ENCODE data around the gene ST3GAL6. TPM values are rescaled to one million over a fixed set of nuclear protein-coding genes. Genes with fewer than 3 reads are reported as not detected.

ST3GAL6 gene
- total RNA-seq, 5 donors from 2014 or later (not counting 1 experiment from before 2014, with no cell fraction given): 0.55 to 1.0 (median 0.55) TPM; not detected in 2

DNA sequence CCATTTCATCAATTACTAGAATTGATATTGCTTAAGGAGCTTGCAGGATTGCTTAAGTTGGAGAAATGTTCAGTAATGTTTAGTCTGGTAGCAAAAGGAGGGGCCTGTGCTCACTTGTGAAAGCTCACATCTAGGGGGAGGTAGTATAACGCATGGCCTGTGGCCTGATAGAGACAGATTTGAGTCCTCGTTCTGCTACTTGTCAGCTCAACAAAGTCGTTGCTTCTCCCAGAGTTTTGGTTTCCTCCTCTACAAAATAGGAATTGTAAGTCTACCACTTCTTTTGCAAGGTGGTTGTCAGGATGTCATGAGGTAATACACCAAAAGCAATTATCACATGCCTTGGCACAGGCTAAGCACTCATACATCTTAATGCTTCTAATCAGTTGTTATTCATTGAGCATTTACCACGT lies 1.3 kb downstream of the ST3GAL6 start:
- DNase-seq: no peak
- Mint-ChIP-seq H3K27ac (no peak overlapping the region), H3K4me1 (no peaks in the 10 kb centered on the region), H3K36me3 (no peaks in the 10 kb centered on the region), H3K27me3 (peaks cover 5 to 6% of the 10 kb centered on the region in 2 donors), H3K9me3 (no peaks in the 10 kb centered on the region), H3K4me3 (no peak overlapping the region)
- Histone ChIP-seq H3K4me1 (ENCODE audit: control insufficient read depth in 1 of 2, extremely low read depth in 1 of 2, insufficient read depth in 2 of 2, low read length in 2 of 2) (peaks cover 0 to 5% of the 10 kb centered on the region in 2 experiments), H3K27ac (ENCODE audit: low read length) (no peak overlapping the region), H3K4me3 (ENCODE audit: control insufficient read depth in 1 of 2, extremely low read depth in 1 of 2, low read length in 1 of 2) (no peak overlapping the region), H3K9me3 (no peaks in the 10 kb centered on the region), H3K36me3 (ENCODE audit: control insufficient read depth in 2 of 2, extremely low read depth in 1 of 2, insufficient read depth in 1 of 2, low read length in 1 of 2) (no peaks in the 10 kb centered on the region), H3K27me3 (replicated peaks in 1 of 2; ENCODE audit: control insufficient read depth in 2 of 2, extremely low read depth in 1 of 2, insufficient read depth in 2 of 2, low read length in 1 of 2) (peaks cover 0 to 2% of the 10 kb centered on the region in 2 experiments)
- WGBS (ENCODE audit: insufficient coverage): no CpG with 5 or more reads among the region's 4 CpGs
- ATAC-seq (replicated peaks in 1 of 4): no peak
- ChIA-PET POLR2A (no interaction called here), CTCF (no interaction called here)

GRCh38 chr3:98765721-98766120 lies 2.6 kb downstream of the ST3GAL6 start:
- H3K36me3 Mint-ChIP-seq: no peaks in the 10 kb centered on the region
- peaks cover 5 to 6% of the 10 kb centered on the region in 2 donors for H3K27me3 Mint-ChIP-seq
- no peak overlapping the region for H3K27ac ChIP-seq (ENCODE audit: low read length)
- DNase-seq (no peak), ATAC-seq (replicated peaks in 1 of 4) (no peak)
- CTCF ChIA-PET: no interaction called here
- peaks cover 0 to 5% of the 10 kb centered on the region in 2 experiments for H3K4me1 ChIP-seq (ENCODE audit: control insufficient read depth in 1 of 2, extremely low read depth in 1 of 2, insufficient read depth in 2 of 2, low read length in 2 of 2)
- H3K36me3 ChIP-seq (ENCODE audit: control insufficient read depth in 2 of 2, extremely low read depth in 1 of 2, insufficient read depth in 1 of 2, low read length in 1 of 2): no peaks in the 10 kb centered on the region
- H3K27me3 ChIP-seq (replicated peaks in 1 of 2; ENCODE audit: control insufficient read depth in 2 of 2, extremely low read depth in 1 of 2, insufficient read depth in 2 of 2, low read length in 1 of 2): peaks cover 0 to 2% of the 10 kb centered on the region in 2 experiments
- no peak overlapping the region for H3K4me3 ChIP-seq (ENCODE audit: control insufficient read depth in 1 of 2, extremely low read depth in 1 of 2, low read length in 1 of 2)
- H3K9me3 ChIP-seq: no peaks in the 10 kb centered on the region
- 100% methylated on average over 1 of the region's 4 CpGs for WGBS (ENCODE audit: insufficient coverage)
- H3K4me3 Mint-ChIP-seq: no peak overlapping the region
- POLR2A ChIA-PET: no interaction called here
- H3K27ac Mint-ChIP-seq: no peak overlapping the region
- peaks cover 0 to 6% (median 0%) of the 10 kb centered on the region in 3 donors for H3K4me1 Mint-ChIP-seq
- no peaks in the 10 kb centered on the region for H3K9me3 Mint-ChIP-seq

GRCh38 chr3:98766924-98767323 lies 3.8 kb downstream of the ST3GAL6 start:
- no peaks in the 10 kb centered on the region for H3K36me3 ChIP-seq (ENCODE audit: control insufficient read depth in 2 of 2, extremely low read depth in 1 of 2, insufficient read depth in 1 of 2, low read length in 1 of 2)
- no peak overlapping the region for H3K4me3 Mint-ChIP-seq
- no peaks in the 10 kb centered on the region for H3K9me3 Mint-ChIP-seq
- no peaks in the 10 kb centered on the region for H3K9me3 ChIP-seq
- DNase-seq (no peak), ATAC-seq (replicated peaks in 1 of 4) (no peak)
- peaks cover 0 to 2% of the 10 kb centered on the region in 2 experiments for H3K27me3 ChIP-seq (replicated peaks in 1 of 2; ENCODE audit: control insufficient read depth in 2 of 2, extremely low read depth in 1 of 2, insufficient read depth in 2 of 2, low read length in 1 of 2)
- peaks cover 2 to 5% of the 10 kb centered on the region in 2 donors for H3K27me3 Mint-ChIP-seq
- POLR2A ChIA-PET: no interaction called here
- H3K4me3 ChIP-seq (ENCODE audit: control insufficient read depth in 1 of 2, extremely low read depth in 1 of 2, low read length in 1 of 2): no peak overlapping the region
- no peak overlapping the region for H3K27ac Mint-ChIP-seq
- CTCF ChIA-PET: no interaction called here
- H3K36me3 Mint-ChIP-seq: no peaks in the 10 kb centered on the region
- H3K4me1 ChIP-seq (ENCODE audit: control insufficient read depth in 1 of 2, extremely low read depth in 1 of 2, insufficient read depth in 2 of 2, low read length in 2 of 2): peaks cover 0 to under 1% of the 10 kb centered on the region in 2 experiments
- H3K27ac ChIP-seq (ENCODE audit: low read length): no peak overlapping the region
- H3K4me1 Mint-ChIP-seq: peaks cover 0 to 6% (median 0%) of the 10 kb centered on the region in 3 donors

DNA sequence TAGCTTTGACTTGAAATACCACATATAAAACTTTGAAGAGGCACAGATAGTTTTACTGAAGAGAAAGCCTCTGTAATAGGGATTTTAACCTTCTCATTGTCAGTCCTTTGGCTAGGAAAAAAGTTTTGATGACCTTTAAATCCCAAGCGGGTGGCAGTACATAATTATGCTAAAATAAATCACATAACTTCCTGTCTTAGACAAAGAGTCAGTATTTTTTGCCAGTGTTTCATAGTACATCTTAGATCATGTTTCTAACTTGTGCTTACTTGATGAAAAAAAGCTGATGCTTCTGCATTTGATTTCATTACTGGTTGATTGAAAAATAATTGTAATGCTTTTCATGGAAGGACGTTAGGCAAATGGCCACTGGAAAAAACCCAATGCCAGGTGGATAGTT lies 5.8 kb downstream of the ST3GAL6 start:
- no peaks in the 10 kb centered on the region for H3K36me3 Mint-ChIP-seq
- Histone ChIP-seq H3K9me3 (no peaks in the 10 kb centered on the region), H3K27me3 (replicated peaks in 1 of 2; ENCODE audit: control insufficient read depth in 2 of 2, extremely low read depth in 1 of 2, insufficient read depth in 2 of 2, low read length in 1 of 2) (no peaks in the 10 kb centered on the region), H3K4me3 (ENCODE audit: control insufficient read depth in 1 of 2, extremely low read depth in 1 of 2, low read length in 1 of 2) (no peak overlapping the region), H3K36me3 (ENCODE audit: control insufficient read depth in 2 of 2, extremely low read depth in 1 of 2, insufficient read depth in 1 of 2, low read length in 1 of 2) (no peaks in the 10 kb centered on the region), H3K4me1 (ENCODE audit: control insufficient read depth in 1 of 2, extremely low read depth in 1 of 2, insufficient read depth in 2 of 2, low read length in 2 of 2) (no peaks in the 10 kb centered on the region), H3K27ac (ENCODE audit: low read length) (no peak overlapping the region)
- H3K4me3 Mint-ChIP-seq: no peak overlapping the region
- ATAC-seq (replicated peaks in 1 of 4) (no peak), DNase-seq (no peak)
- no peaks in the 10 kb centered on the region for H3K27me3 Mint-ChIP-seq
- WGBS (ENCODE audit: insufficient coverage): 60% methylated on average over 1 of the region's 2 CpGs
- no peak overlapping the region for H3K27ac Mint-ChIP-seq
- ChIA-PET POLR2A (no interaction called here), CTCF (no interaction called here)
- no peaks in the 10 kb centered on the region for H3K9me3 Mint-ChIP-seq
- peaks cover 0 to 6% (median 0%) of the 10 kb centered on the region in 3 donors for H3K4me1 Mint-ChIP-seq

DNA sequence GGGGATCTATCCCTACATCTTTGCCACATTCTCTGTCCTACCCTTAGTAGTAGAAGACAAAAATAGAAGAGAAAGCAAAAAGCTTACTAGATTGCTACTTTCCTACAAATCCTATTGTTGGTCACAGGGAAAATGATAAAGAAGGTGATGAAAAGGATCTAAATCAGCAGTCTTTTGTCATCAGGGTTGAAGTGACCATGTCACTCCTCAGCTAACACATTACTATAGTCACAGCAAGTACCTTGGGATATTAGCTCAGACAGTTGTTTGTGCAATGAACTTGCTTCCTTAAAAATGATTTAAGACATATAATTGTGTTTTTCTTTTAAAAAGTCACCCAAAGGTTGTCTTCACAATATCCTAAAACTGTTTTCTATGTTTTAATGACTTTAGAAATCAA lies 6.3 kb downstream of the ST3GAL6 start:
- H3K4me3 Mint-ChIP-seq: no peak overlapping the region
- H3K4me1 Mint-ChIP-seq: peaks cover 0 to 6% (median 0%) of the 10 kb centered on the region in 3 donors
- CTCF ChIA-PET: no interaction called here
- peaks cover under 1 to 3% of the 10 kb centered on the region in 2 donors for H3K27me3 Mint-ChIP-seq
- ATAC-seq (replicated peaks in 1 of 4) (no peak), DNase-seq (no peak)
- POLR2A ChIA-PET: no interaction called here
- Histone ChIP-seq H3K9me3 (no peaks in the 10 kb centered on the region), H3K27ac (ENCODE audit: low read length) (no peak overlapping the region), H3K4me3 (ENCODE audit: control insufficient read depth in 1 of 2, extremely low read depth in 1 of 2, low read length in 1 of 2) (no peak overlapping the region), H3K27me3 (replicated peaks in 1 of 2; ENCODE audit: control insufficient read depth in 2 of 2, extremely low read depth in 1 of 2, insufficient read depth in 2 of 2, low read length in 1 of 2) (no peaks in the 10 kb centered on the region), H3K4me1 (ENCODE audit: control insufficient read depth in 1 of 2, extremely low read depth in 1 of 2, insufficient read depth in 2 of 2, low read length in 2 of 2) (no peaks in the 10 kb centered on the region), H3K36me3 (ENCODE audit: control insufficient read depth in 2 of 2, extremely low read depth in 1 of 2, insufficient read depth in 1 of 2, low read length in 1 of 2) (no peaks in the 10 kb centered on the region)
- H3K36me3 Mint-ChIP-seq: no peaks in the 10 kb centered on the region
- H3K9me3 Mint-ChIP-seq: no peaks in the 10 kb centered on the region
- no peak overlapping the region for H3K27ac Mint-ChIP-seq

DNA sequence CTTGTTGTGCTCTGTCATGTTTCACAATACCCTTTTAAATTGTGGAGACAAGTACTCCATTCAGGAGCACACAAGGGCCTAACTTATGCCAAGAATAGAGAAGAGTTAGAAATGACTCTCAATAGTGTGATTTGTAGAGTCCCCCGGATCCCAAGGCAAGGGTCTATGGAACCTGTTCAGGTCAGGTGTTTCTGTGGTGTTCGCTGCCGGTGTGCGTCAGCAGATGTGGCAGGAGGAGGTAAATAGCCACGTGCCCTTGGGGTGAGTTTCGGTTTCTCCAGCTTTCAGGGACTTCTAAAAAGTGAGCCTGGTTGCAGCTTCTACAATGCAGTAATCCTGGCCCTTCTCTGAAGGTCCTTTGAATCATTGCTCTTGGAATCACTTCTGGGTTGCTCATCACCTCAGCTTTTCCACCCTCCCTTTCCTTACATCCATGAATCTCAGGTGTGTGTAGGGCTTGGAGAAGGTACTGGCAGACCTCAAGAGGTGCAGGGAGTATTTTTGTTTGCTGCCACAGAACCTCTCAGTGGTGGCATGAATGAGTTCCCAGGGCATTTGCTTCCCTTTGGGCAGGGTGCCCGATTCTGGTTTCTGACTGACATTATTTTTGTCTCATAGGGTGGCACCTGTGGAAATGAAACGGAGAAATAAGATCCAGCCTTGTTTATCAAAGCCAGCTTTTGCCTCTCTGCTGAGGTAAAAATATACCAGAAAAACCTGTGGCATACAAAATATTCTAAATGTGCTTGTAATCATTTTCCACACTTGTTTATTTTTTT lies 7.3 kb downstream of the ST3GAL6 start:
- no peaks in the 10 kb centered on the region for H3K27me3 ChIP-seq (replicated peaks in 1 of 2; ENCODE audit: control insufficient read depth in 2 of 2, extremely low read depth in 1 of 2, insufficient read depth in 2 of 2, low read length in 1 of 2)
- no peaks in the 10 kb centered on the region for H3K36me3 ChIP-seq (ENCODE audit: control insufficient read depth in 2 of 2, extremely low read depth in 1 of 2, insufficient read depth in 1 of 2, low read length in 1 of 2)
- ATAC-seq (replicated peaks in 1 of 4): peak in 1 of 4 experiments; percentile 82
- ChIA-PET POLR2A (interaction anchor here in 1 of 2 donors (0.8 kb wide), 1 partner anchor 14 kb away, joined by 3 read pairs; no protein-coding TSS in a partner anchor), CTCF (no interaction called here)
- Mint-ChIP-seq H3K27me3 (peaks cover 3 to 6% of the 10 kb centered on the region in 2 donors), H3K4me3 (peak overlapping the region in 1 of 3 donors; percentile 40), H3K36me3 (no peaks in the 10 kb centered on the region), H3K4me1 (peaks cover 0 to 6% (median 0%) of the 10 kb centered on the region in 3 donors), H3K27ac (peak overlapping the region in 1 of 2 donors; percentile 25), H3K9me3 (no peaks in the 10 kb centered on the region)
- H3K9me3 ChIP-seq: no peaks in the 10 kb centered on the region
- H3K4me1 ChIP-seq (ENCODE audit: control insufficient read depth in 1 of 2, extremely low read depth in 1 of 2, insufficient read depth in 2 of 2, low read length in 2 of 2): no peaks in the 10 kb centered on the region
- no peak overlapping the region for H3K27ac ChIP-seq (ENCODE audit: low read length)
- no peak overlapping the region for H3K4me3 ChIP-seq (ENCODE audit: control insufficient read depth in 1 of 2, extremely low read depth in 1 of 2, low read length in 1 of 2)
- 43% methylated on average over 5 of the region's 8 CpGs for WGBS (ENCODE audit: insufficient coverage)
- DNase-seq: peak in 6 of 35 experiments; percentile 0 to 19 (median 2)

Data from T-cell (primary cell).